GM23338 (cell line): ENCODE measurements around the gene GPI. TPM values are rescaled to one million over a fixed set of nuclear protein-coding genes. Genes with fewer than 3 reads are reported as not detected.
A peak's percentile ranks its signal among the peaks of the same experiment; 100 is the strongest.

ENCODE experiments used
- ATAC-seq: fragments of 200-7000 bp; cut with Tn5 transposase; 3 replicates; pipeline ENCODE4 v1.9.1; 2020
- DNase-seq: peaks from one replicate; pipeline ENCODE4 v3.0.0-alpha.2; 2015; ENCODE audit warnings: low spot score
- H2AFZ ChIP-seq: fragments of 200-600 bp; sonication (generic); 2 replicates; pipeline ENCODE4 v1.8.0; 2016; ENCODE audit warnings: antibody characterized with exemption, mild to moderate bottlenecking, moderate library complexity
- H3F3A ChIP-seq: fragments of 200-600 bp; sonication (generic); replicated peaks from 2 replicates; pipeline ENCODE4 v1.8.0; 2017; ENCODE audit warnings: antibody characterized with exemption, mixed run types, low read depth
- H3K27ac ChIP-seq: fragments of 200-600 bp; sonication (generic); 2 replicates; pipeline ENCODE4 v1.6.1; 2016; ENCODE audit warnings: low read depth
- H3K27me3 ChIP-seq: fragments of 200-600 bp; sonication (generic); 2 replicates; pipeline ENCODE4 v1.8.0; 2016; ENCODE audit warnings: mild to moderate bottlenecking, mixed run types, moderate library complexity; ENCODE audit not compliant: insufficient read depth
- H3K36me3 ChIP-seq: fragments of 200-600 bp; sonication (generic); 2 replicates; pipeline ENCODE4 v1.8.0; 2016; ENCODE audit warnings: mild to moderate bottlenecking; ENCODE audit not compliant: insufficient read depth
- H3K4me1 ChIP-seq: fragments of 200-600 bp; sonication (generic); 2 replicates; pipeline ENCODE4 v1.8.0; 2016; ENCODE audit warnings: mild to moderate bottlenecking, moderate library complexity; ENCODE audit not compliant: insufficient read depth
- H3K4me2 ChIP-seq: fragments of 200-600 bp; sonication (generic); 2 replicates; pipeline ENCODE4 v1.7.1; 2017; ENCODE audit warnings: mixed run types
- H3K4me3 ChIP-seq: fragments of 200-600 bp; sonication (generic); 2 replicates; pipeline ENCODE4 v1.6.1; 2016; ENCODE audit warnings: mixed run types
- H3K79me2 ChIP-seq: fragments of 200-600 bp; sonication (generic); replicated peaks from 2 replicates; pipeline ENCODE4 v1.8.0; 2017; ENCODE audit warnings: mild to moderate bottlenecking; ENCODE audit not compliant: insufficient read depth
- H3K9me2 ChIP-seq: fragments of 200-600 bp; sonication (generic); 2 replicates; pipeline ENCODE4 v1.8.0; 2017; ENCODE audit not compliant: insufficient read depth
- H4K20me1 ChIP-seq: fragments of 200-600 bp; sonication (generic); replicated peaks from 2 replicates; pipeline ENCODE4 v1.8.0; 2017; ENCODE audit warnings: mild to moderate bottlenecking; ENCODE audit not compliant: insufficient read depth
- H3K27ac Mint-ChIP-seq: 2 replicates; pipeline ENCODE4 v1.8.0; 2020; ENCODE audit warnings: inconsistent platforms, mild to moderate bottlenecking, moderate library complexity, mixed read lengths
- H3K27me3 Mint-ChIP-seq: 3 replicates; pipeline ENCODE4 v1.8.0; 2022; ENCODE audit warnings: low read depth, mild to moderate bottlenecking, moderate library complexity, mixed read lengths, inconsistent platforms; ENCODE audit not compliant: insufficient read depth, poor library complexity
- H3K36me3 Mint-ChIP-seq: 3 replicates; pipeline ENCODE4 v1.8.0; 2021; ENCODE audit warnings: low read depth, mild to moderate bottlenecking, inconsistent platforms, moderate library complexity, mixed read lengths
- H3K4me1 Mint-ChIP-seq: 3 replicates; pipeline ENCODE4 v1.8.0; 2020; ENCODE audit warnings: mild to moderate bottlenecking, inconsistent platforms, mixed read lengths
- H3K4me3 Mint-ChIP-seq: 3 replicates; pipeline ENCODE4 v1.8.0; 2021; ENCODE audit warnings: moderate library complexity, mild to moderate bottlenecking, inconsistent platforms, mixed read lengths
- H3K9me3 Mint-ChIP-seq: 3 replicates; pipeline ENCODE4 v1.8.0; 2020; ENCODE audit warnings: moderate library complexity, mild to moderate bottlenecking, inconsistent platforms, mixed read lengths
- CREB1 ChIP-seq: fragments of 250-450 bp; sonication (Bioruptor Pico); IDR thresholded peaks from 2 replicates; pipeline ENCODE4 v1.5.0; 2020; ENCODE audit warnings: low read depth, mild to moderate bottlenecking, moderate library complexity
- EZH2 ChIP-seq: fragments of 200-600 bp; sonication (generic); IDR thresholded peaks from one replicate; pipeline ENCODE4 v1.8.0; 2017; ENCODE audit warnings: antibody characterized with exemption, mild to moderate bottlenecking, low read depth; ENCODE audit not compliant: unreplicated experiment
- EZH2phosphoT487 ChIP-seq: fragments of 200-600 bp; sonication (generic); IDR thresholded peaks from one replicate; pipeline ENCODE4 v1.8.1; 2018; ENCODE audit warnings: antibody characterized with exemption; ENCODE audit not compliant: unreplicated experiment
- JUNB ChIP-seq: IDR thresholded peaks from one replicate; pipeline ENCODE4 v1.6.1; 2016; ENCODE audit warnings: antibody characterized with exemption; ENCODE audit not compliant: unreplicated experiment
- NANOG ChIP-seq: IDR thresholded peaks from 2 replicates; pipeline ENCODE4 v1.6.1; 2016; ENCODE audit warnings: antibody characterized with exemption, borderline replicate concordance
- POLR2AphosphoS5 ChIP-seq: IDR thresholded peaks from 2 replicates; pipeline ENCODE4 v1.6.1; 2016; ENCODE audit warnings: antibody characterized with exemption, low read depth
- REST ChIP-seq: IDR thresholded peaks from one replicate; pipeline ENCODE4 v1.6.1; 2018; ENCODE audit warnings: antibody characterized with exemption; ENCODE audit not compliant: unreplicated experiment
- ZNF114 ChIP-seq: fragments of 250-450 bp; sonication (Bioruptor Pico); IDR thresholded peaks from 2 replicates; pipeline ENCODE4 v1.5.0; 2020; ENCODE audit warnings: mild to moderate bottlenecking, moderate library complexity
- ZNF462 ChIP-seq: fragments of 250-450 bp; sonication (Bioruptor Pico); IDR thresholded peaks from 2 replicates; pipeline ENCODE4 v1.5.0; 2020; ENCODE audit warnings: mild to moderate bottlenecking, moderate library complexity
- polyA plus RNA-seq: library from polyadenylated mRNA; unstranded; fragments of >200 nt; fragmentation: Nextera tagmentation; extraction: Ambion mirVana; gene quantifications from 2 replicates; pipeline ENCODE4 v1.2.1, GENCODE V29; 2016
- total RNA-seq: library from RNA; depleted of rRNA; stranded (reverse); fragments of >200 nt; shearing (Covaris generic); gene quantifications from 2 replicates; pipeline ENCODE4 v1.2.3, GENCODE V29; 2014

Gene GPI
- total and polyA plus RNA-seq, 2 experiments from 2014 or later: 136 to 327 TPM

GRCh38 chr19:34428549-34429285, 63.7 kb downstream of the GPI start (continued):
- TF ChIP-seq REST (no peak), POLR2AphosphoS5 (no peak), JUNB (no peak), CREB1 (CRISPR knock-in tag) (no peak), EZH2phosphoT487 (no peak), NANOG (no peak)

GRCh38 chr19:34429553-34429952, 64.6 kb downstream of the GPI start:
- ATAC-seq (no peak), DNase-seq (no peak)
- Histone ChIP-seq H3K4me1 (peaks cover 18% of the 10 kb centered on the region), H3K27ac (no peak overlapping the region), H3K79me2 (peaks cover 63% of the 10 kb centered on the region), H3K4me3 (peak overlapping the region; percentile 92), H2AFZ (no peak overlapping the region), H4K20me1 (peaks cover 57% of the 10 kb centered on the region), H3K9me2 (no peaks in the 10 kb centered on the region), H3K27me3 (no peaks in the 10 kb centered on the region), H3K36me3 (peaks cover 28% of the 10 kb centered on the region), H3F3A (peaks cover 12% of the 10 kb centered on the region; the same call in 1 of the 2 replicates), H3K4me2 (peak overlapping the region; percentile 92)
- Mint-ChIP-seq H3K9me3 (no peaks in the 10 kb centered on the region), H3K4me3 (peak overlapping the region; percentile 99), H3K27me3 (peaks cover 4% of the 10 kb centered on the region), H3K4me1 (peaks cover 15% of the 10 kb centered on the region; the same call in 2 of the 3 replicates), H3K27ac (no peak overlapping the region), H3K36me3 (peaks cover 51% of the 10 kb centered on the region)
- no peak for TF ChIP-seq CREB1 (CRISPR knock-in tag)
- TF ChIP-seq REST: no peak
- TF ChIP-seq EZH2: no peak
- no peak for TF ChIP-seq ZNF462 (CRISPR knock-in tag)
- TF ChIP-seq ZNF114 (CRISPR knock-in tag): no peak
